T-helper 22 cell (primary cell): ENCODE data around the gene GSTM2.
"Not testable (repeated sequence)": the region's sequence is repeated elsewhere in the genome, so short reads cannot be mapped to it uniquely, and the experiment has no call there.

Experiments
- DNase-seq: peaks from one replicate; pipeline ENCODE4 v3.0.0-alpha.2; 2020; ENCODE audit warnings: low read depth

The GSTM2 gene

GRCh38 chr1:109678637-109679036 is 10.8 kb downstream of the GSTM2 start:
- not testable (repeated sequence) for DNase-seq

DNA sequence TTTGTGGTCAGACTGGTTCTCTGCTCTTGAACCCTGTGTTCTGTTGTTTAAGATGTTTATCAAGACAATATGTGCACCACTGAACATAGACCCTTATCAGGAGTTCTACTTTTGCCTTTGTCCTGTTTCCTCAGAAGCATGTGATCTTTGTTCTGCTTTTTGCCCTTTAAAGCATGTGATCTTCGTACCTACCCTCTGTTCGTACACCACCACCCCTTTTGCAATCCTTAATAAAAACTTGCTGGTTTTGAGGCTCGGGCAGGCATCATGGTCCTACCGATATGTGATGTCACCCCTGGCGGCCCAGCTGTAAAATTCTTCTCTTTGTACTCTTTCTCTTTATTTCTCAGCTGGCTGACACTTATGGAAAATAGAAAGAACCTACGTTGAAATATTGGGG is 16.9 kb downstream of the GSTM2 start:
- DNase-seq, result not testable (repeated sequence)

GRCh38 chr1:109685399-109685798 is 17.5 kb downstream of the GSTM2 start:
- DNase-seq, result not testable (repeated sequence)

GRCh38 chr1:109685890-109686289 is 18.0 kb downstream of the GSTM2 start:
- not testable (repeated sequence) for DNase-seq

GRCh38 chr1:109687109-109687508 is 19.3 kb downstream of the GSTM2 start:
- DNase-seq, result not testable (repeated sequence)

- DNase-seq, result no peak
Measured at GRCh38 chr1:109687641-109688499, 20.0 kb downstream of the GSTM2 start, which contains the start of gene GSTM1. GSTM1 (plus strand) TSS chr1:109687817; CDS start chr1:109687874, 57 bp downstream.

DNA sequence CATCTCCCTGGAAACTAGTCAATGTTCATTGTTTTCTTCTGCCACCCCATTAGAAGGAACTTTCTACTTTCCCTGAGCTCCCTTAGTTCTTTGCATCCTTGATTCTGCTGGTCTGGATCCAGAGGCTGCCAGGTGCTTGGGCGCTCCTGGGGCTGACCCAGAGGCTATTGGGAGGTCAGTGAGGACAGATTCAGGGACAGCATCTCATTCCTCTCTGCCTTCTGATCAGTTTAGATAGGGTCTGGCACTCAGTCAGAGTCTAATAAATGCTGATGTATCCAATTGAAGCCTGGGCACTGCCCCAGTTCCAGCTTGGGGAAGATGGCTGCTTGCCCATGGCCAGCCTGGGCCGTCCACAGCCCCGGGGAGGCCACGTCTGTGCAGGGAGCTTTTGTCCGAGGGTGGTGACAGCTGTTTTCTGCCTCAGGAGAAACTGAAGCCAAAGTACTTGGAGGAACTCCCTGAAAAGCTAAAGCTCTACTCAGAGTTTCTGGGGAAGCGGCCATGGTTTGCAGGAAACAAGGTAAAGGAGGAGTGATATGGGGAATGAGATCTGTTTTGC is 22.1 kb downstream of the GSTM2 start:
- no peak for DNase-seq

DNA sequence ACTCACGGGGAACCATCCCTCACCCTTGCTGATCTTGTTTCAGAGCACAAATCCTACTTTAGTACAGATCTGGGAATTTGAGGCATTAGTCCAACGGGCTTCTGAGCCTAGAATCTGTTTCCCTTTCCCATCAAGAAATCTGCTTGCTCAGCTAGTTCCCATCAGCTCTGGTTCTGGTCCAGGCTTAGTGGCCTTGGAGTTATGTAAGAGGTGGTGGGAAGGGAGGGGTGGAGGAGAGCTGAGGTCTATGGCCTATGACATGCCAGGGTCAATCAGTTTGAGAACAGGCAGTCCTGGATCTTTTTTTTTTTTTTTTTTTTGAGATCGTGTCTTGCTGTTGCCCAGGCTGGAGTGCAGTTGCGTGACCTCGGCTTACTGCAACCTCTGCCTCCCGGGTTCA is 23.9 kb downstream of the GSTM2 start:
- DNase-seq, result no peak

GRCh38 chr1:109694400-109694799 is 26.5 kb downstream of the GSTM2 start:
- DNase-seq, result not testable (repeated sequence)

DNA sequence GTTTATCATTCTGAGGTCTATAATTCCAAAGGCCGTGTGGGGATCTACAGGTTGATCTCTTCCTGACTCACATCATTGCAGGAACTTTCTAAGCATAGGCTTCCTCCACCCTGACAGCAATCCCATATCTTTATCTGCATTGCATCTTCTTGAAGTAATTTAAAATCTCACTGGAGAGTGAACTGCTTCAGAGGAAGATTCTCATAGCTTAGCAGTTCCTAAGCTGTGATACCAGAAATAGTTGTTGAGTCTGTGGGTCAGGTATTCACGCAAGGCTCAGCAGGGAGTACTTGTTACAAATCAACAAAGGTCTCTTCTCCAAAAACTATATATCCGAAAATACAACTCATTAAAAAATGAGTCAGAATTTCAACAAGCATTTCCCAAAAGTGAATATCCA is 27.3 kb downstream of the GSTM2 start:
- DNase-seq, result not testable (repeated sequence)

DNA sequence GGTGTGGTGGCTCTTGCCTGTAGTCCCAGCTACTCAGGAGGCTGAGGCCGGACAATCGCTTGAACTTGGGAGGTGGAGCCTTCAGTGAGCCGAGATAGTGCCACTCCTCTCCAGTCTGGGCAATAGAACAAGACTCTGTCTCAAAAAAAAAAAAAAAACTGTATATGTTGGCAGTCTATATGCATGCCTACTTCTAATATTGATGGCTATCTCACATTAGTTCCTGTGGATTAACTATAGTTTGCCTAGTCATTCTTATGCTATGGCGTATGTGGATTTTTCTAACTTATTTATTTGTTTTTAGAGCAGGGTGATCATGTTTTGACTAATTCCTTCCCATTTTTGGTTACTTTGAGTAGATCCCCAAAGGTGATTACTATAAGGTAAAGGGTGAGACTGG is 29.2 kb downstream of the GSTM2 start:
- DNase-seq, result no peak

GRCh38 chr1:109697861-109698260 is 30.0 kb downstream of the GSTM2 start:
- not testable (repeated sequence) for DNase-seq

- DNase-seq, result not testable (repeated sequence)
Measured at GRCh38 chr1:109702940-109703339, 35.1 kb downstream of the GSTM2 start.

DNA sequence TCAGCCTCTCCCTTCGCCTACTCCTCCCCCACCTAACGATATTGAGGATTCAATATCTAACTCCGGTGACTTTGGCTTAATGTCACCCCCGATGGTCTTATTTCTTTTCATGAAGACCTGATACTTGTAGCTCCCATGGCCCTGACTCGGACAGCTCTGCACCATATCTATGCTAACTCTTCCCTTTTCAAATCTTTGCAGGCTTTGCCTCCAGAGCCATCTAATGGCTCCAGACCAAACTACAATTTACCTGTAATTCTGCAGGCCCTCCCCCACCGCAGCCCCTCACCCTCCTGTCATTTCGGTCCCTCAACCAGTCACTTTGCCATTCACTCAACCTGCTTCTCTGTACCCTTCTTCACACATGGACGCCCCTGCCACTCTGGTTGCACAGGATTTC is 36.3 kb downstream of the GSTM2 start:
- no peak for DNase-seq

GRCh38 chr1:109705411-109705810 is 37.6 kb downstream of the GSTM2 start:
- no peak for DNase-seq

GRCh38 chr1:109708949-109709348 is 41.1 kb downstream of the GSTM2 start:
- DNase-seq, result not testable (repeated sequence)

DNA sequence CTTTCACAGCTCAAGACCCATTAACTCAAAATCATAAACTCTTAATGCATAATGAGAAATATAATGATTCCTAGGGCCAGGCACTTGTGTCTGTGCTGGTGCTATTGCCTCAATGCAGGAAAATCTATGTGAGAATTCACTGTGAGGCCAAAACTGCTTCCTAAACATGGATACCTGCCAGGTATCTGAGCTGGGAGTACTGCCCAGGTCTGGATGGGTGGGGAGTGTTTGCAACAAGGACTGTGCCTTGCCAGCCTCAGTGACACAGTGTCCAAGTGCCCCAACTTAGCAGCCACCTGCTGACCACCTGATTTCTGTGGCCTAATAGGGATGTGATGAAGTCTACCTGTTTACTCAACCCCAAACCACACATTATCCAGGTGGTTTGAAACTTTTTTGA is 42.0 kb downstream of the GSTM2 start:
- DNase-seq, result not testable (repeated sequence)

DNA sequence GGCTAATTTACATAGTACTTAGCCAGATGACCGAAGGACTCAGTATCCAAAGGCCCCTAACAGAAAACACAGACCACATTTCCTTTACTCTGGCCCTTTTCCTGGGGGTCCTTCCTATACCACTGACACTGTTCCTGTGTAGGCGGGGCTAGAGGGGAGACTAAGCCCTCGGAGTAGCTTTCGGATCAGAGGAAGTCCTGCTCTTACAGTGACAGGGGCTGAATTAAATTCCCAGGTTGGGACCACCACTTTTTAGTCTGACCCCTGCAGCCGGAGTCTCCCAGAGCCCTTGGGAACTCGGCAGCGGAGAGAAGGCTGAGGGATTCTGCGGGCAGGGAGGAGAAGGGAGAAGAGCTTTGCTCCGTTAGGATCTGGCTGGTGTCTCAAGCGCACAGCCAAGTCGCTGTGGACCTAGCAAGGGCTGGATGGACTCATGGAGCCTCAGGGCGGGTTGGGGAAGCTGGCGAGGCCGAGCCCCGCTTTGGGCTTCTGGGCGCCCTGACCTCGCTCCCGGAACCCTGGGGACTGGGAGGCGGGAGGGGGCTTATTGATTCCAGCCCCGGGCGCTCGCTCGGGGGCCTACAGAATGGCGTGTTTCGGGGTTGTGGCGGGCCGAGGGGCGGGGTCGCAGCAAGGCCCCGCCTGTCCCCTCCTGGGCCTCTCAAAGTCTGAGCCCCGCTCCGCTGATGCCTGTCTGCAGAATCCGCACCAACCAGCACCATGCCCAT is 43.9 kb downstream of the GSTM2 start, which contains the start of gene GSTM5:
GSTM5 (plus strand) TSS at position 659 of the 728 bp plus-strand sequence; CDS start at position 721, 62 bp downstream.
- not testable (repeated sequence) for DNase-seq

GRCh38 chr1:109712321-109712864 is 44.5 kb downstream of the GSTM2 start:
- DNase-seq, result no peak

GRCh38 chr1:109713636-109714035 is 45.8 kb downstream of the GSTM2 start:
- no peak for DNase-seq

GRCh38 chr1:109714661-109715372 is 47.0 kb downstream of the GSTM2 start:
- DNase-seq, result no peak

GRCh38 chr1:109716121-109716520 is 48.3 kb downstream of the GSTM2 start:
- DNase-seq, result no peak
